Neuron (in vitro differentiated cells): ENCODE results near the gene VAV2.
"Not testable (repeated sequence)": the region's sequence is repeated elsewhere in the genome, so short reads cannot be mapped to it uniquely, and the experiment has no call there.

Experiments
- H2AFZ ChIP-seq: one replicate; pipeline ENCODE4 v1.6.1; 2013; ENCODE audit warnings: low read depth, mild to moderate bottlenecking, inconsistent platforms, low read length, moderate library complexity
- H3K27me3 ChIP-seq: one replicate; pipeline ENCODE4 v1.6.1; 2013; ENCODE audit warnings: low read length; ENCODE audit not compliant: insufficient read depth
- H3K36me3 ChIP-seq: one replicate; pipeline ENCODE4 v1.6.1; 2013; ENCODE audit warnings: low read length; ENCODE audit not compliant: insufficient read depth
- H3K4me1 ChIP-seq: one replicate; pipeline ENCODE4 v1.6.1; 2013; ENCODE audit warnings: low read length; ENCODE audit not compliant: insufficient read depth
- H3K4me3 ChIP-seq: 2 replicates; pipeline ENCODE4 v1.5.1; 2013; ENCODE audit warnings: mild to moderate bottlenecking, low read length, moderate library complexity
- H3K9me3 ChIP-seq: one replicate; pipeline ENCODE4 v1.6.1; 2013; ENCODE audit warnings: low read length

The VAV2 gene

GRCh38 chr9:133928248-133928764 is 63.8 kb downstream of the VAV2 start:
- H2AFZ ChIP-seq, result no peak overlapping the region
- H3K4me3 ChIP-seq, result no peak overlapping the region
- H3K4me1 ChIP-seq, result peaks cover 22% of the 10 kb centered on the region
- no peaks in the 10 kb centered on the region for H3K9me3 ChIP-seq
- H3K27me3 ChIP-seq, result no peaks in the 10 kb centered on the region
- H3K36me3 ChIP-seq, result no peaks in the 10 kb centered on the region

- no peaks in the 10 kb centered on the region for H3K36me3 ChIP-seq
- no peak overlapping the region for H3K4me3 ChIP-seq
- no peak overlapping the region for H2AFZ ChIP-seq
- peaks cover 22% of the 10 kb centered on the region for H3K4me1 ChIP-seq
- no peaks in the 10 kb centered on the region for H3K9me3 ChIP-seq
- H3K27me3 ChIP-seq, result no peaks in the 10 kb centered on the region
Observed at GRCh38 chr9:133927041-133927440, 65.1 kb downstream of the VAV2 start.

GRCh38 chr9:133926165-133926856 is 65.8 kb downstream of the VAV2 start:
- Histone ChIP-seq H3K36me3 (no peaks in the 10 kb centered on the region), H3K4me3 (no peak overlapping the region), H2AFZ (no peak overlapping the region), H3K27me3 (no peaks in the 10 kb centered on the region), H3K4me1 (peaks cover 15% of the 10 kb centered on the region), H3K9me3 (no peaks in the 10 kb centered on the region)

GRCh38 chr9:133924453-133924852 is 67.7 kb downstream of the VAV2 start:
- Histone ChIP-seq H3K36me3 (no peaks in the 10 kb centered on the region), H3K4me1 (no peaks in the 10 kb centered on the region), H2AFZ (no peak overlapping the region), H3K4me3 (no peak overlapping the region), H3K27me3 (no peaks in the 10 kb centered on the region), H3K9me3 (no peaks in the 10 kb centered on the region)

- not testable (repeated sequence) for H3K9me3 ChIP-seq, H3K27me3 ChIP-seq, H3K4me1 ChIP-seq, H3K4me3 ChIP-seq, H2AFZ ChIP-seq, H3K36me3 ChIP-seq
Observed at GRCh38 chr9:133923608-133924007, 68.5 kb downstream of the VAV2 start.

GRCh38 chr9:133921866-133922265 is 70.3 kb downstream of the VAV2 start:
- Histone ChIP-seq H2AFZ (no peak overlapping the region), H3K9me3 (no peaks in the 10 kb centered on the region), H3K4me3 (no peak overlapping the region)

GRCh38 chr9:133920471-133920870 is 71.7 kb downstream of the VAV2 start:
- Histone ChIP-seq H2AFZ (no peak overlapping the region), H3K4me1 (peaks cover 17% of the 10 kb centered on the region), H3K9me3 (no peaks in the 10 kb centered on the region), H3K27me3 (no peaks in the 10 kb centered on the region), H3K36me3 (no peaks in the 10 kb centered on the region), H3K4me3 (no peak overlapping the region)

More at GRCh38 chr9:133921866-133922265, 70.3 kb downstream of the VAV2 start:
- no peaks in the 10 kb centered on the region for H3K36me3 ChIP-seq
- H3K27me3 ChIP-seq, result no peaks in the 10 kb centered on the region
- peaks cover 14% of the 10 kb centered on the region for H3K4me1 ChIP-seq

GRCh38 chr9:133919253-133920115 is 72.6 kb downstream of the VAV2 start:
- H3K9me3 ChIP-seq, result no peaks in the 10 kb centered on the region
- peaks cover 17% of the 10 kb centered on the region for H3K4me1 ChIP-seq
- H2AFZ ChIP-seq, result no peak overlapping the region
- H3K27me3 ChIP-seq, result no peaks in the 10 kb centered on the region
- H3K36me3 ChIP-seq, result no peaks in the 10 kb centered on the region
- H3K4me3 ChIP-seq, result no peak overlapping the region

GRCh38 chr9:133918111-133918813 is 73.9 kb downstream of the VAV2 start:
- no peak overlapping the region for H2AFZ ChIP-seq
- no peaks in the 10 kb centered on the region for H3K36me3 ChIP-seq
- no peak overlapping the region for H3K4me3 ChIP-seq
- no peaks in the 10 kb centered on the region for H3K9me3 ChIP-seq
- H3K4me1 ChIP-seq, result peaks cover 17% of the 10 kb centered on the region
- H3K27me3 ChIP-seq, result no peaks in the 10 kb centered on the region

GRCh38 chr9:133917375-133917774 is 74.7 kb downstream of the VAV2 start:
- Histone ChIP-seq H3K4me1 (peaks cover 17% of the 10 kb centered on the region), H3K4me3 (no peak overlapping the region), H2AFZ (no peak overlapping the region), H3K27me3 (no peaks in the 10 kb centered on the region), H3K9me3 (no peaks in the 10 kb centered on the region), H3K36me3 (peaks cover 3% of the 10 kb centered on the region)

- Histone ChIP-seq H3K27me3 (no peaks in the 10 kb centered on the region), H3K4me3 (no peak overlapping the region), H3K36me3 (peaks cover 3% of the 10 kb centered on the region), H3K9me3 (no peaks in the 10 kb centered on the region), H2AFZ (no peak overlapping the region), H3K4me1 (peaks cover 17% of the 10 kb centered on the region)
Observed at GRCh38 chr9:133916159-133916541, 76.0 kb downstream of the VAV2 start.

GRCh38 chr9:133915534-133916158 is 76.5 kb downstream of the VAV2 start:
- Histone ChIP-seq H3K9me3 (no peaks in the 10 kb centered on the region), H3K4me1 (peaks cover 17% of the 10 kb centered on the region), H3K36me3 (peaks cover 3% of the 10 kb centered on the region), H2AFZ (no peak overlapping the region), H3K4me3 (no peak overlapping the region), H3K27me3 (no peaks in the 10 kb centered on the region)
